GM19025 (cell line): Measurements from ENCODE around the gene EPN2.

ENCODE experiments used
- ATAC-seq: cut with Tn5 transposase; IDR thresholded peaks from one replicate; pipeline ENCODE4 v1.9.1; 2021; ENCODE audit warnings: mild to moderate bottlenecking, low read depth, moderate library complexity; ENCODE audit not compliant: unreplicated experiment

Gene EPN2

DNA sequence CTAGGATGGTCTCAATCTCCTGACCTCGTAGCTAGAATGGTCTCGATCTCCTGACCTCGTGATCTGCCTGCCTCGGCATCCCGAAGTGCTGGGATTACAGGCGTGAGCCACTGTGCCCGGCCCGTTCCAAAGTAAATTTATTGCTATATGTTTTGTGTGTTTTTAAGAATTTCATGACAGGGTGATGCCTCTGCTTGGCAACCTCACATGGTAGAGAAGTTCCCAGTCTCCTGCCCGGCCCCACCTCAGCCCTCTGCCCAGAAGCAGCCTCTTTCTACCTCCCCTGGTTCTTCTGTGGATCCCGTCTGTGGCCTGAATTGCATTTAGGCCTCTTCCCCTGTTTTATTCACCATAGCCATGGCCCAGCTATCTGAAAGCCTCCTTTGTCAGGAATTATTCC, 70.4 kb downstream of the EPN2 start:
- no peak for ATAC-seq

- no peak for ATAC-seq
These were observed 71.2 kb downstream of the EPN2 start for GRCh38 chr17:19308398-19308797.

DNA sequence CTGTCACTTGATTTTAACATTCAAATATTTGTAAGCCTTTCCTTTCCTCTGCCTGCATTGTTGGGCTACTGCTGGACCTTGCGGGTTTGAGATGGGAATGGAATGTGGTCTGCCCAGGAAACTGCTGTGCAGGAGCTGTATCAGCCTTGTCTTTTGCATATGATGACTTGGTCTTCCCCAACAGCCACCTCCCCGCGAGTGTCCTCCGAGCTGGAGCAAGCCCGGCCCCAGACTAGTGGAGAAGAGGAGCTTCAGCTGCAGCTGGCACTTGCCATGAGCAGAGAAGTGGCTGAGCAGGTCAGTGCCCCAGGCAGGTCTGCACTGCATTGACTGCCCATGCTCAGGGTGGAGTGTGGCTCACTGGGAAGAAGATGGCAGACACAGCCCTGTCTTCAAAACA, 72.5 kb downstream of the EPN2 start:
- no peak for ATAC-seq

DNA sequence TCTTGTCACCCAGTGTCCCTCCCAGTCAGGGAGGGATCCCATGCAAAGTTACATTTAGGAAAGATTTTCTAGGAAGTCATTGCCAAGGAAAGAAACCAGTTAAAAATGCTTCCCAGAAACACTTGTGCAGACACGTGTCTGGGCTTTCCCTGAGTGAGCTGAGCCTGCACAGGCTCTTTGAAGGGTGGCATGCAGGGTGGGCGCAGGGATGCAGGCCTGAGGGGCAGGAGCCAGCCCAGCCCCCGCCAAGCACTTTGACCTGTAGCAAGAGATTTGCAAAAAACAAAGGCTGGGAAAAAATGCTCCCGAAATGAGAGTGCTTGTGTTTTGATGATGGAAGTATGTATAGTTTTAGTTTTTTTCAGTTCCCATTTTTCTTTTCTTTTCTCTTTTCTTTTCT, 73.0 kb downstream of the EPN2 start:
- ATAC-seq, result no peak

- no peak for ATAC-seq
These were observed 73.8 kb downstream of the EPN2 start for GRCh38 chr17:19311016-19311415.

GRCh38 chr17:19311421-19312215, 74.5 kb downstream of the EPN2 start:
- no peak for ATAC-seq

DNA sequence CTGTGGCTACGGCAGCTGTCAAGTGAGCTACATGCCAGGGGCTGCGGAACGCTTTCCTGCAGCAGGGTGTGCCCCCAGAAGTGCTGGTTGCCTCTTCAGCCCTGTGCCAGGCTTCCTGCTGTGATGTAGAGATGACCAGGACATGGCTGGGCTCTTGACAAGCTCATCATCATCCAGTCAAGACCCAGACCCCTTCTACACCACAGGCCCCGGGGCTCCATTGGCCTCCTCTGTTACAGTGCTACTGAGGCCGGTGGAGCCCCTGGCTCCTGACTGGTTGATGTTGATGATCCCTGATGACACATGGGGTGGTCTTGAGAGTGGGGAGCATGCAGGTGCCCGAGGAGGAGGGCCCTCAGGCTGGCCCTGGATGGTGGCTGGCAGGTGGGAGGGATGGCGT, 75.2 kb downstream of the EPN2 start:
- no peak for ATAC-seq

GRCh38 chr17:19313066-19313745, 76.0 kb downstream of the EPN2 start:
- ATAC-seq, result no peak

GRCh38 chr17:19313746-19314651, 76.8 kb downstream of the EPN2 start:
- no peak for ATAC-seq

GRCh38 chr17:19315104-19315503, 77.9 kb downstream of the EPN2 start:
- no peak for ATAC-seq

- no peak for ATAC-seq
These were observed 79.7 kb downstream of the EPN2 start for GRCh38 chr17:19316761-19317358.

- ATAC-seq, result peak; percentile 93
These were observed 80.4 kb downstream of the EPN2 start for GRCh38 chr17:19317359-19318095.

- ATAC-seq, result no peak
These were observed 81.4 kb downstream of the EPN2 start for GRCh38 chr17:19318611-19319010.

DNA sequence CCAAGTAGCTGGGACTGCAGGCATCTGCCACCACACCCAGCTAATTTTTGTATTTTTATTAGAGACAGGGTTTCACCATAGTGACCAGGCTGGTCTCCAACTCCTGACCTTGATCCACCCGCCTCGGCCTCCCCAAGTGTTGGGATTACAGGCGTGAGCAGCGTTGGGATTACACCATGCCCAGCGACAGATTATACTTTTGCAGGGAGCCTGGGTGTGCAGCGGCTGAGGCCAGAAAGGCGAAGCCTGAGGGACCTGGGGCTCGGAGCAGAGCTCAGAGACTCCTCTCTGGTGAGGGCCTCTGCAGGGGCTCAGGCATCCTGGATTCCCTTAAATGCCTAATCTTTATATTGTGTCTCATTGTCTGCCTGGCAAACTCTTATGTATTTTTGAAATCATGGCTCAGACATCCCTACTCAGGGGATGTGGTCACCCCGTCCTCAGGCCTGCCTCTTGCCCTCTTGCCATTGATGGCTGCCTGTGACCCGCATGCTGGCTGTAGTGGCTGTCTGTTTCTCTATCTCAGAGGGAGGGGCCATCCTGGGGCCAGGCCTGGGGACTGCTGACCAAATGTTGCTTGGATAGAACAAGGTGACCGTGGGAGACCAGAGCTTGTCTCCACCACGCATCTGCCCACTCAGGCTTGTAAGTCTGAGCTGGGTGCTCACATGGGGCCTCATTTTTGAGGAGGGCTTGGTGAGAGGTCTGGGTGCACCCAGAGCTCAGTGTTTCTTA, 82.8 kb downstream of the EPN2 start:
- ATAC-seq, result no peak

GRCh38 chr17:19320876-19321275, 83.7 kb downstream of the EPN2 start:
- ATAC-seq, result no peak

DNA sequence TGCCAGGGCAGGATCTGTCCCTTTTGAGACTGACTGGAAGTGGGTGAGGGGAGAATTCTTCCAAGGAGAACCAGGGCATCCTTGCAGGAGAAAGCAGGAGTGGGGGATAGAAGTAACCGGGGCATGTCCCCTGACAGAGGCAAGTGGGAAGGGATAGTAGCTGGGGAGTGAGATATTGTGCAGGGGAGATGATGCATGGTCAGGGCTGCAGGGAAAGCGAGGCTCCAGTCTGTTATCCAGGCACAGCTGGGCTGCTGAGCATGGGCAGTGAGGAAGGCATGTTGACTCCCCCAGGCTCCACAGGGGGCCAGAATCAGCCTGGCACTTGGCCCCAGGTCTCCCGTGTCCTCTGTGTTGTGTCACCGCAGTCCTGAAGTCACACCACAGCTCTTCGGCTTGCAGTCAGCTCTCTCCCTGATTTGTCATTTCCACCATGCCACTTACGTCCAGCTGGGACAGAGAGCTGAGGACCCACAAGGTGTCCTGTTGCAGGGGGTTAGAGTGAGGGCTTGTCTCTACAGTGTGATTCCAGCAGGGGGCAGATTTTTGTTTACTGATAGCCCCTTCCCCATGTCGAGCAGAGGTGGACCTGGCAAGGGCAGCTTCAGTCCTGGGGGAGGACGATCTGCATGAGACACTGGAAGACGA, 84.4 kb downstream of the EPN2 start:
- no peak for ATAC-seq

- ATAC-seq, result no peak
These were observed 85.0 kb downstream of the EPN2 start for GRCh38 chr17:19322129-19322505.

DNA sequence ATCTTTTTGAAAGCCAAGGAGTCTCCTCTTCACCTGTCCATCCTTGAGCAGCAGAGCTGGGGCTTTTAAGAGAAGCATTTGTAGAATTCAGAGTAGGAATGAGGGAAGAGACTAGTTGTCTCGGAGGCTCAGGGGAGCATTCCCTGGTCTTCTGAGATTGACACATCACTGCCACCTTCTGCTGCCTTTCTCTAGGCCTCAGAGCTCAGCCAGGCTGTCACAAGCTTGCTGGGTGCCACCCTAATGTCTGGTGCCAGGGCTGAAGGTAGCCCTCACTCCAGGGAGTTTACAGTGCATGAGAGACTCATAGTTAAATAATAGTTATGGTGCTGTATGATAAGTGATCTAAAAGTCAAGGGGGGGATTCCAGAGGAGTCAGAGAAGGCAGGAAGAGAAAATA, 85.7 kb downstream of the EPN2 start:
- ATAC-seq, result no peak

- ATAC-seq, result no peak
These were observed 88.4 kb downstream of the EPN2 start for GRCh38 chr17:19325542-19325941.
